K562 treated with DMSO at 1 percent for 48 hours (cell line): ENCODE results near the gene PARP16. TPM values are rescaled to one million over a fixed set of nuclear protein-coding genes. Genes with fewer than 3 reads are reported as not detected.

Experiments used
- total RNA-seq: library from RNA; unstranded; fragments of 300-600 nt; gene quantifications from 2 replicates; pipeline ENCODE4 v1.2.3, GENCODE V29; 2022; ENCODE audit warnings: low replicate concordance; ENCODE audit errors: extremely low read depth

Gene PARP16
- not detected in 2 replicates for total RNA-seq

GRCh38 chr15:65286704-65287519 lies at the start of gene PARP16:
TSS of gene PARP16 (minus strand) at chr15:65286883. CDS start at chr15:65286426, 457 bp downstream.

GRCh38 chr15:65304381-65305149 lies 17.9 kb upstream of the PARP16 start, which contains the start of gene RNU5B-1:
TSS of gene RNU5B-1 (plus strand) at chr15:65304677.

GRCh38 chr15:65210770-65211481 lies 75.8 kb downstream of the PARP16 start, which contains the start of gene CILP:
TSS of gene CILP (minus strand) at chr15:65211473. CDS start at chr15:65209755, 1,718 bp downstream.

Other genes with a start within 250 kb of the PARP16 start
- not detected in 2 replicates for gene SLC51B, start 241.5 kb downstream of the PARP16 start, total RNA-seq
- not detected in 2 replicates for gene RASL12, start 218.9 kb downstream of the PARP16 start, total RNA-seq
- not detected in 2 replicates for gene KBTBD13, start 210.1 kb downstream of the PARP16 start, total RNA-seq
- gene UBAP1L, start 171.7 kb downstream of the PARP16 start, total RNA-seq: not detected in 2 replicates
- not detected in 2 replicates for gene PDCD7, start 153.1 kb downstream of the PARP16 start, total RNA-seq
- gene CLPX, start 101.5 kb downstream of the PARP16 start, total RNA-seq: not detected in 2 replicates
- not detected in 2 replicates for gene CILP, start 75.4 kb downstream of the PARP16 start, total RNA-seq
- not detected in 2 replicates for gene RNU5A-1, start 9.2 kb upstream of the PARP16 start, total RNA-seq
- gene RNU5B-1, start 17.8 kb upstream of the PARP16 start, total RNA-seq: not detected in 2 replicates
- gene IGDCC3, start 91.1 kb upstream of the PARP16 start, total RNA-seq: not detected in 2 replicates
- not detected in 2 replicates for gene IGDCC4, start 136.1 kb upstream of the PARP16 start, total RNA-seq
- not detected in 2 replicates for gene DPP8, start 230.8 kb upstream of the PARP16 start, total RNA-seq
- gene HACD3, start 243.6 kb upstream of the PARP16 start, total RNA-seq: not detected in 2 replicates